GM21576 (cell line): ENCODE data around the gene SAMD14.
"Not testable (repeated sequence)": the region's sequence is repeated elsewhere in the genome, so short reads cannot be mapped to it uniquely, and the experiment has no call there.

Experiments used
- ATAC-seq: cut with Tn5 transposase; IDR thresholded peaks from one replicate; pipeline ENCODE4 v1.9.1; 2021; ENCODE audit warnings: mild to moderate bottlenecking, moderate library complexity; ENCODE audit not compliant: unreplicated experiment

Gene SAMD14

GRCh38 chr17:50079334-50080095, 50.4 kb downstream of the SAMD14 start:
- ATAC-seq = no peak

- no peak for ATAC-seq
Measured at GRCh38 chr17:50078430-50078829, 51.5 kb downstream of the SAMD14 start.

GRCh38 chr17:50076591-50077235, 53.2 kb downstream of the SAMD14 start:
- no peak for ATAC-seq

- no peak for ATAC-seq
Measured at GRCh38 chr17:50076221-50076590, 53.8 kb downstream of the SAMD14 start.

GRCh38 chr17:50075446-50076032, 54.4 kb downstream of the SAMD14 start:
- ATAC-seq = no peak

- no peak for ATAC-seq
Measured at GRCh38 chr17:50074227-50074626, 55.7 kb downstream of the SAMD14 start.

GRCh38 chr17:50072925-50073324, 57.0 kb downstream of the SAMD14 start:
- ATAC-seq = no peak

GRCh38 chr17:50072130-50072529, 57.8 kb downstream of the SAMD14 start:
- ATAC-seq = no peak

GRCh38 chr17:50071692-50072091, 58.3 kb downstream of the SAMD14 start:
- no peak for ATAC-seq

GRCh38 chr17:50070908-50071680, 58.9 kb downstream of the SAMD14 start:
- ATAC-seq = no peak

- ATAC-seq = no peak
Measured at GRCh38 chr17:50067996-50068395, 62.0 kb downstream of the SAMD14 start.

- no peak for ATAC-seq
Measured at GRCh38 chr17:50066995-50067394, 63.0 kb downstream of the SAMD14 start.

GRCh38 chr17:50065056-50065455, 64.9 kb downstream of the SAMD14 start:
- no peak for ATAC-seq

GRCh38 chr17:50064253-50065001, 65.5 kb downstream of the SAMD14 start:
- no peak for ATAC-seq

- no peak for ATAC-seq
Measured at GRCh38 chr17:50063561-50064252, 66.3 kb downstream of the SAMD14 start.

- no peak for ATAC-seq
Measured at GRCh38 chr17:50062293-50063243, 67.4 kb downstream of the SAMD14 start.

- not testable (repeated sequence) for ATAC-seq
Measured at GRCh38 chr17:50061713-50062045, 68.3 kb downstream of the SAMD14 start.

GRCh38 chr17:50060951-50061712, 68.8 kb downstream of the SAMD14 start:
- no peak for ATAC-seq
